ENCODE results near the gene SMYD3.

- no peak for TF ChIP-seq IKZF1 (conservative IDR thresholded peaks at IDR 0.05)
- TF ChIP-seq NKRF (conservative IDR thresholded peaks at IDR 0.05) = no peak
- TF ChIP-seq EP300 (IDR thresholded peaks at IDR 0.05; ENCODE audit: borderline replicate concordance in 1 of 2, control insufficient read depth in 1 of 2, low read depth in 2 of 2, low read length in 2 of 2) = no peak
- no peak for TF ChIP-seq ZNF622 (IDR thresholded peaks at IDR 0.05)
- TF ChIP-seq NFIC (IDR thresholded peaks at IDR 0.05; ENCODE audit: low read depth, low read length) = no peak
- no peak for TF ChIP-seq SIX5 (IDR thresholded peaks at IDR 0.05; ENCODE audit: low read depth, low read length, severe bottlenecking)
- TF ChIP-seq EGR1 (IDR thresholded peaks at IDR 0.05; ENCODE audit: borderline replicate concordance in 1 of 2, low read depth in 2 of 2, low read length in 2 of 2) = no peak
- TF ChIP-seq RAD21 (IDR thresholded peaks at IDR 0.05; ENCODE audit: insufficient read depth, low read depth, low read length) = no peak
- TF ChIP-seq, protein P1, sequence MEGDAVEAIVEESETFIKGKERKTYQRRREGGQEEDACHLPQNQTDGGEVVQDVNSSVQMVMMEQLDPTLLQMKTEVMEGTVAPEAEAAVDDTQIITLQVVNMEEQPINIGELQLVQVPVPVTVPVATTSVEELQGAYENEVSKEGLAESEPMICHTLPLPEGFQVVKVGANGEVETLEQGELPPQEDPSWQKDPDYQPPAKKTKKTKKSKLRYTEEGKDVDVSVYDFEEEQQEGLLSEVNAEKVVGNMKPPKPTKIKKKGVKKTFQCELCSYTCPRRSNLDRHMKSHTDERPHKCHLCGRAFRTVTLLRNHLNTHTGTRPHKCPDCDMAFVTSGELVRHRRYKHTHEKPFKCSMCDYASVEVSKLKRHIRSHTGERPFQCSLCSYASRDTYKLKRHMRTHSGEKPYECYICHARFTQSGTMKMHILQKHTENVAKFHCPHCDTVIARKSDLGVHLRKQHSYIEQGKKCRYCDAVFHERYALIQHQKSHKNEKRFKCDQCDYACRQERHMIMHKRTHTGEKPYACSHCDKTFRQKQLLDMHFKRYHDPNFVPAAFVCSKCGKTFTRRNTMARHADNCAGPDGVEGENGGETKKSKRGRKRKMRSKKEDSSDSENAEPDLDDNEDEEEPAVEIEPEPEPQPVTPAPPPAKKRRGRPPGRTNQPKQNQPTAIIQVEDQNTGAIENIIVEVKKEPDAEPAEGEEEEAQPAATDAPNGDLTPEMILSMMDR (IDR thresholded peaks at IDR 0.05 in 2 of 3, conservative IDR thresholded peaks at IDR 0.05 in 1 of 3; ENCODE audit: control insufficient read depth in 2 of 3, extremely low read depth in 1 of 3, insufficient read depth in 1 of 3, low read depth in 3 of 3, low read length in 3 of 3) = no peak
- TF ChIP-seq MAX (IDR thresholded peaks at IDR 0.05; ENCODE audit: low read depth, low read length) = no peak
- no peak for TF ChIP-seq TARDBP (IDR thresholded peaks at IDR 0.05; ENCODE audit: borderline replicate concordance)
- TF ChIP-seq BRCA1 (IDR thresholded peaks at IDR 0.05; ENCODE audit: low read depth, low read length) = no peak
- TF ChIP-seq EED (IDR thresholded peaks at IDR 0.05; ENCODE audit: low read depth) = no peak
These were observed 534.6 kb downstream of the SMYD3 start for GRCh38 chr1:245972476-245972875.
